Neural cell (in vitro differentiated cells): Measurements from ENCODE around the gene ELF1. TPM values are rescaled to one million over a fixed set of nuclear protein-coding genes. Genes with fewer than 3 reads are reported as not detected.
"Not testable (repeated sequence)": the region's sequence is repeated elsewhere in the genome, so short reads cannot be mapped to it uniquely, and the experiment has no call there.

Source experiments
- H2AFZ ChIP-seq: fragments of 200-600, 300-800 bp; sonication (generic), shearing (Covaris generic); 2 replicates; pipeline ENCODE4 v1.6.0; 2014; ENCODE audit warnings: low read depth, mild to moderate bottlenecking, antibody characterized with exemption, low read length, moderate library complexity
- H3F3A ChIP-seq: fragments of 200-600 bp; shearing (Covaris generic); 2 replicates; pipeline ENCODE4 v1.6.1; 2016; ENCODE audit warnings: mild to moderate bottlenecking, moderate library complexity, mixed read lengths, antibody characterized with exemption, low read length; ENCODE audit not compliant: insufficient read depth, poor library complexity, severe bottlenecking
- H3K27ac ChIP-seq: fragments of 200-600, 300-800 bp; sonication (generic), shearing (Covaris generic); 2 replicates; pipeline ENCODE4 v1.5.1; 2014; ENCODE audit warnings: mild to moderate bottlenecking, low read length, moderate library complexity
- H3K27me3 ChIP-seq: fragments of 300-800, 200-600 bp; sonication (generic), shearing (Covaris generic); 2 replicates; pipeline ENCODE4 v1.6.0; 2014; ENCODE audit warnings: mild to moderate bottlenecking, low read depth, low read length, moderate library complexity; ENCODE audit not compliant: insufficient read depth
- H3K36me3 ChIP-seq: fragments of 300-800, 200-600 bp; sonication (generic), shearing (Covaris generic); 2 replicates; pipeline ENCODE4 v1.5.1; 2014; ENCODE audit warnings: mild to moderate bottlenecking, antibody characterized with exemption, low read length, moderate library complexity; ENCODE audit not compliant: insufficient read depth
- H3K4me2 ChIP-seq: fragments of 300-800, 200-600 bp; sonication (generic), shearing (Covaris generic); 2 replicates; pipeline ENCODE4 v1.6.0; 2014; ENCODE audit warnings: mild to moderate bottlenecking, low read length
- H3K4me3 ChIP-seq: fragments of 300-800, 200-600 bp; sonication (generic), shearing (Covaris generic); 2 replicates; pipeline ENCODE4 v1.5.1; 2014; ENCODE audit warnings: mild to moderate bottlenecking, low read length, moderate library complexity
- H3K79me2 ChIP-seq: fragments of 200-600 bp; shearing (Covaris generic); replicated peaks from 2 replicates; pipeline ENCODE4 v1.6.0; 2014; ENCODE audit warnings: mild to moderate bottlenecking, low read length, moderate library complexity; ENCODE audit not compliant: insufficient read depth
- H3K9ac ChIP-seq: fragments of 300-800, 200-600 bp; sonication (generic), shearing (Covaris generic); 2 replicates; pipeline ENCODE4 v1.6.1; 2016; ENCODE audit warnings: mild to moderate bottlenecking, low read length, mixed read lengths
- H3K9me2 ChIP-seq: fragments of 200-600 bp; shearing (Covaris generic); 2 replicates; pipeline ENCODE4 v1.6.1; 2016; ENCODE audit warnings: mild to moderate bottlenecking, low read length, mixed read lengths; ENCODE audit not compliant: insufficient read depth
- H3K9me3 ChIP-seq: fragments of 200-600, 300-800 bp; sonication (generic), shearing (Covaris generic); 2 replicates; pipeline ENCODE4 v1.6.1; 2016; ENCODE audit warnings: mild to moderate bottlenecking, mixed run types, low read length, moderate library complexity, mixed read lengths
- H4K20me1 ChIP-seq: fragments of 200-600 bp; shearing (Covaris generic); 2 replicates; pipeline ENCODE4 v1.6.1; 2016; ENCODE audit warnings: mild to moderate bottlenecking, mixed run types; ENCODE audit not compliant: insufficient read depth
- EP300 ChIP-seq: fragments of 450-650 bp; conservative IDR thresholded peaks from 2 replicates; pipeline ENCODE4 v1.6.1; 2014; ENCODE audit warnings: antibody characterized with exemption, mild to moderate bottlenecking, moderate library complexity; ENCODE audit not compliant: poor library complexity, severe bottlenecking
- EZH2 ChIP-seq: fragments of 200-600, 300-800 bp; shearing (Covaris generic), sonication (generic); IDR thresholded peaks from 2 replicates; pipeline ENCODE4 v1.6.1; 2014; ENCODE audit warnings: antibody characterized with exemption, low read length, borderline replicate concordance, mild to moderate bottlenecking; ENCODE audit not compliant: insufficient read depth, poor library complexity, severe bottlenecking
- MXI1 ChIP-seq: fragments of 450-650 bp; conservative IDR thresholded peaks from 2 replicates; pipeline ENCODE4 v1.6.1; 2014; ENCODE audit warnings: antibody characterized with exemption, mild to moderate bottlenecking; ENCODE audit not compliant: poor library complexity, severe bottlenecking
- POLR2AphosphoS5 ChIP-seq: IDR thresholded peaks from 2 replicates; pipeline ENCODE4 v1.6.1; 2012
- RAD21 ChIP-seq: fragments of 450-650 bp; conservative IDR thresholded peaks from 2 replicates; pipeline ENCODE4 v1.6.1; 2014; ENCODE audit warnings: antibody characterized with exemption, mild to moderate bottlenecking, moderate library complexity
- SMC3 ChIP-seq: fragments of 450-650 bp; conservative IDR thresholded peaks from 2 replicates; pipeline ENCODE4 v1.6.1; 2014; ENCODE audit warnings: antibody characterized with exemption, mild to moderate bottlenecking, moderate library complexity; ENCODE audit not compliant: poor library complexity
- TAF1 ChIP-seq: IDR thresholded peaks from 2 replicates; pipeline ENCODE4 v1.6.1; 2012; ENCODE audit warnings: low read depth
- polyA plus RNA-seq: library from polyadenylated mRNA; depleted of rRNA; stranded (reverse); fragments of >200 nt; gene quantifications from 2 replicates; pipeline ENCODE4 v1.2.3, GENCODE V29; 2014
- TF ChIP-seq, protein P1 (sequence below): IDR thresholded peaks from 2 replicates; pipeline ENCODE4 v1.6.1; 2012; ENCODE audit warnings: borderline replicate concordance
- TF ChIP-seq, protein P2 (sequence below): fragments of 450-650 bp; IDR thresholded peaks from 2 replicates; pipeline ENCODE4 v1.5.1; 2014; ENCODE audit warnings: antibody characterized with exemption, mild to moderate bottlenecking, moderate library complexity; ENCODE audit not compliant: poor library complexity, severe bottlenecking

The ELF1 gene
- polyA plus RNA-seq, 1 donor from 2014 or later: 2.0 TPM

DNA sequence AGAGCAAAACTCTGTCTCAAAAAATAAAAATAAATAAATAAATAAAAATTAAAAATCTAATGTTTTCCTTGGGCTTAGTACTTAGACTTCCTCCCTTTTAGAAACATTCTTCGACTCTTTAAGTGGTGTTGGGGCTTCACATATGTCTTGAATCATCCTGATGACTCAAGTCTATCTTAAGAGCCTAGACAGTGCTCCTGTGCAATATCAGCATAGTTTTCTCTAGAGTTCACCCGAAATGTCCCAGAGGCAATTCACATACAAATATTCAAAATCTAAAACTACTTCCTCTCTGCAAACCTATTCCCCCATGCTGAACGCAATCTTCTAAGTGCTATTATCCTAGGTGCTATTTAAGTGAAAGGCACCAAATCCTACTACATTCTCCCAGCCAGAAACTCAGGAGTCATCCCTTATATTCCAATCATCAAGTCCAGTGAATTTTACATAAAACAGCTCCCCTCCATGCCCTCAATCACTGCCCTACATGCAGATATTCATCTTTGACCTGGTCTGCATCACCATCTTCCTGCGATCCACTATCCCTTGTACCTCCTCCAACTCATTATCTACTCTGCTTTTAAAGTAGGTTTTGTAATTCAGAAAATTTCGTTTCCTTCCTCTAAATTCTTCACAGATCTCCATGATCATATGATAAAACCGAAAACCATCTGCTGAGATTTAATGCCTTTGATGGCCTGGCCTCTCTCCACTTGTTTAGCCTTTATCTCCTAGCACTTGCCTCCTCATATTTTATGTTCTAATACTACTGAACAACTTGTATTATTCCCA, 102.7 kb downstream of the ELF1 start:
- no peak overlapping the region for H3K4me3 ChIP-seq
- no peaks in the 10 kb centered on the region for H3K9me2 ChIP-seq
- H4K20me1 ChIP-seq: no peaks in the 10 kb centered on the region
- TF ChIP-seq SMC3 (no peak), EZH2 (no peak), POLR2AphosphoS5 (no peak), MXI1 (no peak), RAD21 (no peak), EP300 (no peak), TAF1 (no peak)
- TF ChIP-seq, protein P1, sequence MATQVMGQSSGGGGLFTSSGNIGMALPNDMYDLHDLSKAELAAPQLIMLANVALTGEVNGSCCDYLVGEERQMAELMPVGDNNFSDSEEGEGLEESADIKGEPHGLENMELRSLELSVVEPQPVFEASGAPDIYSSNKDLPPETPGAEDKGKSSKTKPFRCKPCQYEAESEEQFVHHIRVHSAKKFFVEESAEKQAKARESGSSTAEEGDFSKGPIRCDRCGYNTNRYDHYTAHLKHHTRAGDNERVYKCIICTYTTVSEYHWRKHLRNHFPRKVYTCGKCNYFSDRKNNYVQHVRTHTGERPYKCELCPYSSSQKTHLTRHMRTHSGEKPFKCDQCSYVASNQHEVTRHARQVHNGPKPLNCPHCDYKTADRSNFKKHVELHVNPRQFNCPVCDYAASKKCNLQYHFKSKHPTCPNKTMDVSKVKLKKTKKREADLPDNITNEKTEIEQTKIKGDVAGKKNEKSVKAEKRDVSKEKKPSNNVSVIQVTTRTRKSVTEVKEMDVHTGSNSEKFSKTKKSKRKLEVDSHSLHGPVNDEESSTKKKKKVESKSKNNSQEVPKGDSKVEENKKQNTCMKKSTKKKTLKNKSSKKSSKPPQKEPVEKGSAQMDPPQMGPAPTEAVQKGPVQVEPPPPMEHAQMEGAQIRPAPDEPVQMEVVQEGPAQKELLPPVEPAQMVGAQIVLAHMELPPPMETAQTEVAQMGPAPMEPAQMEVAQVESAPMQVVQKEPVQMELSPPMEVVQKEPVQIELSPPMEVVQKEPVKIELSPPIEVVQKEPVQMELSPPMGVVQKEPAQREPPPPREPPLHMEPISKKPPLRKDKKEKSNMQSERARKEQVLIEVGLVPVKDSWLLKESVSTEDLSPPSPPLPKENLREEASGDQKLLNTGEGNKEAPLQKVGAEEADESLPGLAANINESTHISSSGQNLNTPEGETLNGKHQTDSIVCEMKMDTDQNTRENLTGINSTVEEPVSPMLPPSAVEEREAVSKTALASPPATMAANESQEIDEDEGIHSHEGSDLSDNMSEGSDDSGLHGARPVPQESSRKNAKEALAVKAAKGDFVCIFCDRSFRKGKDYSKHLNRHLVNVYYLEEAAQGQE: no peak
- TF ChIP-seq, protein P2, sequence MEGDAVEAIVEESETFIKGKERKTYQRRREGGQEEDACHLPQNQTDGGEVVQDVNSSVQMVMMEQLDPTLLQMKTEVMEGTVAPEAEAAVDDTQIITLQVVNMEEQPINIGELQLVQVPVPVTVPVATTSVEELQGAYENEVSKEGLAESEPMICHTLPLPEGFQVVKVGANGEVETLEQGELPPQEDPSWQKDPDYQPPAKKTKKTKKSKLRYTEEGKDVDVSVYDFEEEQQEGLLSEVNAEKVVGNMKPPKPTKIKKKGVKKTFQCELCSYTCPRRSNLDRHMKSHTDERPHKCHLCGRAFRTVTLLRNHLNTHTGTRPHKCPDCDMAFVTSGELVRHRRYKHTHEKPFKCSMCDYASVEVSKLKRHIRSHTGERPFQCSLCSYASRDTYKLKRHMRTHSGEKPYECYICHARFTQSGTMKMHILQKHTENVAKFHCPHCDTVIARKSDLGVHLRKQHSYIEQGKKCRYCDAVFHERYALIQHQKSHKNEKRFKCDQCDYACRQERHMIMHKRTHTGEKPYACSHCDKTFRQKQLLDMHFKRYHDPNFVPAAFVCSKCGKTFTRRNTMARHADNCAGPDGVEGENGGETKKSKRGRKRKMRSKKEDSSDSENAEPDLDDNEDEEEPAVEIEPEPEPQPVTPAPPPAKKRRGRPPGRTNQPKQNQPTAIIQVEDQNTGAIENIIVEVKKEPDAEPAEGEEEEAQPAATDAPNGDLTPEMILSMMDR: no peak
- H3K79me2 ChIP-seq: no peaks in the 10 kb centered on the region
- no peak overlapping the region for H2AFZ ChIP-seq
- no peak overlapping the region for H3K9ac ChIP-seq
- H3K9me3 ChIP-seq: no peaks in the 10 kb centered on the region
- H3K27ac ChIP-seq: no peak overlapping the region
- H3K27me3 ChIP-seq: no peaks in the 10 kb centered on the region
- H3K36me3 ChIP-seq: no peaks in the 10 kb centered on the region
- no peak overlapping the region for H3K4me2 ChIP-seq
- H3F3A ChIP-seq: no peaks in the 10 kb centered on the region

DNA sequence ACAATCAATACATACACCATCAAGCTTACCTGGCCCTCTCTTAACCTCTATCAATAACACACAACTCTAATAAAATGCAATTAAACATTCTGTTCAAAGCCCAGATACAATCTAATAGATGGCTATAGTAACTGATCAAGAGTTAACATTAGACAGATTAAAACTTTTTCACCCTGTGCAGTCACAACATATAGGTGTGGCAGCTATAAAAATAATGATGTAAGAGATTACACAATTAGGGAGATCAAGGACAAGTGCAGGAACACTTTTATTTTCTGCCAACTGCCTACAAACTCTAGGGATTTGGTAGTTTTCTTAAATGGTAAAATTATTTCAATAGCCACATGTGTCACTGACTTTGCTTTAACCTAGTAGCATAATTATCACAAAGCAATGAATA, 104.3 kb downstream of the ELF1 start:
- H3K4me3 ChIP-seq, H3K9me3 ChIP-seq, H3K79me2 ChIP-seq, H3F3A ChIP-seq, H2AFZ ChIP-seq, H3K36me3 ChIP-seq, H3K9ac ChIP-seq, H4K20me1 ChIP-seq, H3K9me2 ChIP-seq, H3K4me2 ChIP-seq, H3K27ac ChIP-seq, H3K27me3 ChIP-seq: not testable (repeated sequence)
